Jurkat, Clone E6-1 (cell line): Measurements from ENCODE around the gene VEGFD. TPM values are rescaled to one million over a fixed set of nuclear protein-coding genes. Genes with fewer than 3 reads are reported as not detected.

Experiments used
- DNase-seq: peaks from one replicate; pipeline ENCODE4 v3.0.0-alpha.2; 2011; ENCODE audit warnings: low read depth, low spot score
- H3K4me3 ChIP-seq: 2 replicates; pipeline ENCODE4 v1.5.1; 2011; ENCODE audit warnings: mild to moderate bottlenecking, low read length, control low read depth, moderate library complexity
- polyA plus RNA-seq: library from polyadenylated mRNA; unstranded; fragments of >200 nt; gene quantifications from one replicate; pipeline ENCODE4 v1.2.1, GENCODE V29; 2012; ENCODE audit warnings: missing spikeins; ENCODE audit not compliant: insufficient read length, insufficient read depth

Gene VEGFD
- polyA plus RNA-seq: not detected

GRCh38 chrX:15384304-15384703 is at the start of gene VEGFD:
Gene VEGFD (minus strand): TSS chrX:15384413. CDS start chrX:15383946, 467 bp downstream.
- DNase-seq: no peak
- H3K4me3 ChIP-seq: no peak within 1 kb of the TSS

- no peak for DNase-seq
- no peak overlapping the region for H3K4me3 ChIP-seq
Measured at GRCh38 chrX:15430584-15430983, 46.4 kb upstream of the VEGFD start.

GRCh38 chrX:15430076-15430475 is 45.9 kb upstream of the VEGFD start:
- H3K4me3 ChIP-seq: no peak overlapping the region
- no peak for DNase-seq

- no peak for DNase-seq
- no peak overlapping the region for H3K4me3 ChIP-seq
Measured at GRCh38 chrX:15425024-15425423, 40.8 kb upstream of the VEGFD start.

- no peak overlapping the region for H3K4me3 ChIP-seq
- DNase-seq: no peak
Measured at GRCh38 chrX:15418707-15419181, 34.5 kb upstream of the VEGFD start.

GRCh38 chrX:15418041-15418706 is 34.0 kb upstream of the VEGFD start:
- DNase-seq: no peak
- H3K4me3 ChIP-seq: no peak overlapping the region

GRCh38 chrX:15416133-15416993 is 32.1 kb upstream of the VEGFD start:
- DNase-seq: no peak
- no peak overlapping the region for H3K4me3 ChIP-seq

- no peak for DNase-seq
- no peak overlapping the region for H3K4me3 ChIP-seq
Measured at GRCh38 chrX:15413101-15413500, 28.9 kb upstream of the VEGFD start.

- no peak overlapping the region for H3K4me3 ChIP-seq
- DNase-seq: no peak
Measured at GRCh38 chrX:15410947-15411346, 26.7 kb upstream of the VEGFD start.

GRCh38 chrX:15410430-15410829 is 26.2 kb upstream of the VEGFD start:
- no peak overlapping the region for H3K4me3 ChIP-seq
- no peak for DNase-seq

GRCh38 chrX:15405846-15406245 is 21.6 kb upstream of the VEGFD start:
- no peak overlapping the region for H3K4me3 ChIP-seq
- DNase-seq: no peak

GRCh38 chrX:15404401-15405096 is 20.3 kb upstream of the VEGFD start:
- no peak overlapping the region for H3K4me3 ChIP-seq
- DNase-seq: peak; percentile 28

- no peak overlapping the region for H3K4me3 ChIP-seq
- DNase-seq: no peak
Measured at GRCh38 chrX:15401378-15401777, 17.2 kb upstream of the VEGFD start.

- H3K4me3 ChIP-seq: no peak overlapping the region
- no peak for DNase-seq
Measured at GRCh38 chrX:15399962-15400391, 15.8 kb upstream of the VEGFD start.

GRCh38 chrX:15398874-15399273 is 14.7 kb upstream of the VEGFD start:
- no peak overlapping the region for H3K4me3 ChIP-seq
- DNase-seq: no peak

GRCh38 chrX:15395789-15396188 is 11.6 kb upstream of the VEGFD start:
- DNase-seq: no peak
- no peak overlapping the region for H3K4me3 ChIP-seq

- H3K4me3 ChIP-seq: no peak overlapping the region
- no peak for DNase-seq
Measured at GRCh38 chrX:15391850-15392249, 7.6 kb upstream of the VEGFD start.

GRCh38 chrX:15382813-15383212 is 1.4 kb downstream of the VEGFD start:
- no peak for DNase-seq
- H3K4me3 ChIP-seq: no peak overlapping the region

- H3K4me3 ChIP-seq: no peak overlapping the region
- no peak for DNase-seq
Measured at GRCh38 chrX:15376956-15377355, 7.3 kb downstream of the VEGFD start.

GRCh38 chrX:15373976-15374375 is 10.2 kb downstream of the VEGFD start:
- DNase-seq: no peak
- no peak overlapping the region for H3K4me3 ChIP-seq
